Liver (tissue), 3 donors: Measurements from ENCODE around the gene TMEM44.

Experiments used
- CTCF ChIP-seq: fragments of 150-350 bp; IDR thresholded peaks from 2 replicates; pipeline ENCODE4 v1.5.1; 2017; ENCODE audit warnings: improper control_type of control experiment, low read depth, low read length; ENCODE audit not compliant: missing input control
- RAD21 ChIP-seq, 2 donors: IDR thresholded peaks; 2 replicates each; pipeline ENCODE4 v1.6.1; 2016; ENCODE audit warnings: antibody characterized with exemption in 2 of 2, mild to moderate bottlenecking in 2 of 2
- REST ChIP-seq: IDR thresholded peaks from 2 replicates; pipeline ENCODE4 v1.6.1; 2016; ENCODE audit warnings: antibody characterized with exemption, mild to moderate bottlenecking
- ZBTB33 ChIP-seq: IDR thresholded peaks from 2 replicates; pipeline ENCODE4 v1.6.1; 2016; ENCODE audit warnings: antibody characterized with exemption
- donor health status: healthy.
- donor health status: healthy.

GRCh38 chr3:194606163-194606562, 27.1 kb downstream of the TMEM44 start:
- TF ChIP-seq ZBTB33, result no peak
- TF ChIP-seq RAD21 (IDR thresholded peaks at IDR 0.05), result no peak
- TF ChIP-seq REST, result no peak
- no peak for TF ChIP-seq CTCF
